NCI-H2081 (cell line): ENCODE results near the gene TMC1.

ENCODE experiments used
- DNase-seq, 2 experiments: peaks; one replicate each; lab custom pipeline; 2025; lab: John Stamatoyannopoulos, UW

The TMC1 gene

DNA sequence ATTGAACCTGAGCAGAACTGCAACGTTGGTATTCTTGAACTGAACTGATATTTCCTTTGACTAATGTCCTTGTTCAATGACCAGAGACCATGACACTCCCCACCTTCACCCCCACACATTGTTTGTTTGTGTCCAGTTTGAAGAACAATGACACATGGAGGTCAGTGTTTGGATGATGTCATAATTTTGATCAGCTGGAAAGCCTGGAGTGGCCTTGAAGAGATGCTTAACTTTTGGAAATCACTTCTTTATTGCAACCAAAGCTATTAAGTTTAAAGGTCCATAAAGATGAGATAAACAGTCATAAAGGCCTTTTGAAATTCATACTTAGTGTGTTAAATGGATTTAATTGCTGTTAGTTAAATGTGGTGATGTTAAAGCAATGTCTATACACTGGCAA, 92.7 kb downstream of the TMC1 start:
- no peak for DNase-seq

DNA sequence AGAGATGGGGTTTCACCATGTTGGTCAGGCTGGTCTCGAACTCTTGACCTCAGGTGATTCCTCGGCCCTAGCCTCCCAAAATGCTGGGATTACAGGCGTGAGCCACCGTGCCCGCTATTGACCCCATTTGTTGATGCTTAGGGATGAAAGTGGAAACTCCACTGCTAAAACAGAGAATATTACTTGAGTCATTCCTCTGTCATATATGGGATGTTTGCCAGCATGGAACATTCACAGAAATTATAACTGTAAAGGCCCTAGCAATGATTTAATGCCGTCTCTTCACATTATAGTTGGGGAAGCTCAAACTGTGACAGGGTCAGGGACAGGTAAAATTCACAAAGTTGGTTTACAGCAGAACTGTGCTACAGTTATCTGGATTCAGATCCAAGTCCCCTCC, 94.5 kb downstream of the TMC1 start:
- DNase-seq, result no peak

DNA sequence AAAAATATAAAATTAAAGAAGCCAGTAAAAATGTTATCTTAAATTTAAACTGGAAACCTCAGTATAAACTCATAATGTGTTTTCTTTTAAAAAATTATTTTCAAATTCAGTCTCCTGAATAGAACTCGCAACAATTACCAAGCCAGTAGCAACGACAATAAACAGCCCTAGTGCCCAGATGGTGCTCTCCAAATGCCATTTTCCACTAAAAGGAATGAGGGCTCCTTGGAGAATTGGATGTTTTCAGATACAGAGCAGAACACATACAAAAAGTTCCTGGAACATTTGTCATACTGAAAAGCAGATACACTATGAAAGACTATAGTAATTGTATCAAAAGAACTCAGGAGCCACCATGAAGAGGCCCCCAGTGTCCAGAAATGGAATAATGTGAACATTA, 97.4 kb downstream of the TMC1 start:
- DNase-seq, result no peak

DNA sequence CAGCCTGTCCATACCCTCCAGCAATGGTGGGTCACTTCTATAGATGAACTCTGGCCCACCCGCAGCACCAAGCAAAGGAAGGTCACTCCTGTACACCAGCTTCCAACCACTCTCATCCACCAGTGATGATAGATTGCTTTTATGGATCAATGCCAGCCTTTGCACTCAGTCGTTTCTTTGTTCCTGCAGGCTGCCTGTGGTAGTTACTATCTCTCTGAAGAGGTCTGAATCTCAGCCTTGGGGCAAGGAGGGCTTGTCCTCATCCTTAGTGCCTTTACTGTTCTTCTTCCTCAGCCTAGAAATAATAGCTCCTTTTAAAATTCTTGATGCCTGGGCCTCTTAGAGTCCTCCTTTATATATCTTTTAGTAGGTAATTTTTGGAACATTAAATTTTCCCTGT, 100.8 kb downstream of the TMC1 start:
- DNase-seq, result peak in 1 of 2 experiments; percentile 3

DNA sequence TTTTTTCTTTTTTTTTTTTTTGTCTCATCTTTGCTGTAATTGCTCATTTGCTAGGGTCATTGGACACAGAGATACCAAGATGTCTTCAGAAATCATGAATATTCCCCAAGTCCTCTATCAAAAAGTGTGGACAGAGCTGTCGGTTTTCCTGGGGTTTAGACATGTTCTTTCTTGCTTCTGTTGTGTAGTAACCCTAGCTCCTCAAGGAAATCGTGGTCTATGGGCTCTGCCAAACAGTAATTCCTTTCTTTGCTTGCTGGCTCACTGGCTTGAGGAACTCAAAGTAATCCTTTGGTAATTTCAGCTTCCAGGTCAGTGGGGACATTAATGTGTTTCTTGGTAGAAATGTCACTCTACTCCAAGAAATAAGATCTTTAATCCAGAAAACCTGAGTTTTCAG, 101.7 kb downstream of the TMC1 start:
- no peak for DNase-seq

DNA sequence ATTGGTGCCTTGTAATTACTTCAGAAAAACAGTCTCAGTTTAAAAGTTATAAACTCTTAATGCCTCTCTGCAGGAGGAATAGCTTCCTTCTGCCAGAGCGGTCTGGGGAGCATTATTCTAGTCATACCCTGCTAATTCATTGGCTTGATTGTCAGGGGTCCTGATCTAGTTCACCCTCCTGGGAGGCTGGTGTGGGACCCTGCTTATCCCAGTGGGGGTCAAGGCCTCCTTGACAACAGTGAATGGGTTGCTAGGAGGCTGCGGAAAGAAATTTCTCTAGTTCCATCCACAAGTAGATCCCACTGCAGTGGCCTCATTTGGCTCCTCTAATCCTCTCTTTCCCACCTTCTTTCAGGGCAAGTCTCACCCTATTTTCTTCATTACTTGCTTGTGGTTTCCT, 105.7 kb downstream of the TMC1 start:
- DNase-seq, result no peak

DNA sequence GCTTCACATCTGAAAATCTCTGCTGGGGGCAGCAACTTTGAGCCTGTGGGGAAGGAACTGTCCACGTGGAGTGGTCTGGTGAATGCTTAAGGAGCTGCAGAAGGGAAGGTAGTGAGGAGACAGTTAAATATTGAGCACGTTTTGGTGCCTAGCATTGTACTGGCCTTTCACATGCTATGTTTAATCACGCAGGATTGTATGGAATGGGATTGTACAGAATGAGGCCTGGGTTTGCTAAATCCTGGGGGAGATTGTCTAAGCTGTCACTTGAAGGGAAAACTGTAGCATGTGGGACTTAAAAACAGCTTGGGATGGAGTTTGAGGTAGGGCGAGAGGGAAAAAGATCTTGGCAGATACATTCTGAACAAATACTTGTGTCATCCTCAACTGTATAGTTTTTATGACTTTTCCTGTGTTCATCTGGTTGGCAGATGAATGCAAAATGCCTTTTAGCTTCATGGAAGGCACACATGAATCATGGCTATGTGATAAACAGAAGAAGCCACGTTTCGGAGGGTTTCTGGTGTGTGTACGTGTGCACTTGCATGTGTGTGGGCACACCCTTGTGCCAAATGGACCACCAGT, 106.6 kb downstream of the TMC1 start:
- DNase-seq, result no peak

DNA sequence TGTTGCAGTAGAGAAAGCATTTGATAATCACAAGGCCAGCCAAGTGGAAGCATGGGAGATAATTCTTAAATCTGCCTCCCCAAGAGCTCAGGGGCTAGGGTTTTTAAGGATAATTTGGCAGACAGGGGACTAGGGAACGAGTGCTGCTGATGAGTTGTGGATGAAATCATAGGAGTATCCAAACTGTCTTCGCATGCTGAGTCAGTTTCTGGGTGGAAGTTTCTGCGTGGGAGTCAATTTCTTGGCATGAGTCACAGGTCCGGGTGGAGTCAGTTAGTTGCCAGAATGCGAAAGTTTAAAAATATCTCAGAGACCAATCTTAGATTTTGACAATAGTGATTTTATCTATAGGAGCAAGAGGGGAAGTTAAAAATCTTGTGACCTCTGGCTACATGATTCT, 112.6 kb downstream of the TMC1 start:
- no peak for DNase-seq

DNA sequence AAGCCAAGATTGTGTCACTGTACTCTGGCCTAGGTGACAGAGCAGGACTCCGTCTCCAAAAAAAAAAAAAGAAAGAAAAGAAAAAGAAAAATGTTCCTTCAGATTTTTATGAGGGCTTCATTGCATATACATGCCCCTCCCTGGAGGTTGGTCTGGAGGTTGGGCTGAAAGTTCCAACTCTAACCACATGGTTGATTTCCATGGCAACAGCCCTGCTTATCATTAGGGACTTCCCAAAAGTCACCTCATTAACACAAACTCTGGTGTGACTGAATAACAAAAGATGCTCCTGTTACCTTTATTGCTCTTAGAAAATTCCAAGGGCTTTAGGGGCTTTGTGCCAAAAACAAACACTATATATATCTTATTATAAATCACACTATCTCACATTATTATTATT, 113.8 kb downstream of the TMC1 start:
- DNase-seq, result no peak

DNA sequence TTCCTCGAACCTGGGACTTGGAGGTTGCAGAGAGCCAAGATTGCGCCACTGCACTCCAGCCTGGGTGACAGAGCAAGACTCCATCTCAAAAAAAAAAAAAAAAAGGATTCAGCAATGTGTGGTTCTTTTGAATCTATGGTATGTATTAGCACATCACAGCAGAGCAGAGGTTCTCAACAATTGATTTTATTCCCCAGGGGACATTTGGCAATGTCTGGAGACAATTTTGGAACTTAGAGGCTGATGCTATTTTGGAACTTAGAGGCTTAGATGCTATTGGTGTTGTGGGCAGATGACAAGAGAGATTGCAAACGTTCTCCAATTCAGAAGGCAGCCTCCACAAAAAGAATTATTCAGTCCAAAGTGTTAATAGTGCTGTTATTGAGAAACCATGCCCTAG, 115.2 kb downstream of the TMC1 start:
- no peak for DNase-seq

DNA sequence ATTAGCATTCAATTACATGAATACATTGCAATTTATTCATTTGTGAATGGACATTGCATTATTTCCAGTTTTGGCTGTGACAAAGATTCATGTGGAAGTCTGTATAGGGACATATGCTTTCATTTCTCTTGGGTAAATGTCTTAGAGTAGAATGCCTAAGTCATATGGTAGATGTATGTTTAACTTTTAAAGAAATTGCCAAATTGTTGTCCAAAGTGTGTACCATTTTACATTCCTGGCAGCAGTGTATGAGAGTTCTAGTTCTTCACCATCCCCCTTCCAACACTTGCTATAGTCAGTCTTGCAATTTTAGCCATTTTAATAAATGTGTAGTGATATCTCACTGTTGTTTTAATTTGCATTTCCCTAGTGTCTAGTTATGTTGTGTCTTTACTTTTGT, 122.2 kb downstream of the TMC1 start:
- no peak for DNase-seq

DNA sequence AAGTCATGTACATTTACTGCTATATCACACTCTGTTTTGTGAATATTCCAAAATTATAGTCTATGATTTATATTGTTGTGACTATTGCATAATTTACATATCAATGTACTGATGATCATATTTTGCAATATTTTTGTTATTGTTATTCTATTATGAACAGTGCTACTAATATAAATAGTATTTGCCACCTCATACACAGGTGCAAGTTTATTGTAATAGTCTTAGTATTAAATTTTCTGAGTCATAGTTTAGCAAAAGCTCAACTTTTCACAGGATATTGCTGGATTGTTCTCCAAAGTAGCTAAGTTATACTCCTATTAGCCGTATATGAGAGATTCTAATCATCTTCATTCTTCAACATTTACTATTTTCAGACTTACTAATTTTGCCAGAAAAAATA, 124.7 kb downstream of the TMC1 start:
- no peak for DNase-seq

DNA sequence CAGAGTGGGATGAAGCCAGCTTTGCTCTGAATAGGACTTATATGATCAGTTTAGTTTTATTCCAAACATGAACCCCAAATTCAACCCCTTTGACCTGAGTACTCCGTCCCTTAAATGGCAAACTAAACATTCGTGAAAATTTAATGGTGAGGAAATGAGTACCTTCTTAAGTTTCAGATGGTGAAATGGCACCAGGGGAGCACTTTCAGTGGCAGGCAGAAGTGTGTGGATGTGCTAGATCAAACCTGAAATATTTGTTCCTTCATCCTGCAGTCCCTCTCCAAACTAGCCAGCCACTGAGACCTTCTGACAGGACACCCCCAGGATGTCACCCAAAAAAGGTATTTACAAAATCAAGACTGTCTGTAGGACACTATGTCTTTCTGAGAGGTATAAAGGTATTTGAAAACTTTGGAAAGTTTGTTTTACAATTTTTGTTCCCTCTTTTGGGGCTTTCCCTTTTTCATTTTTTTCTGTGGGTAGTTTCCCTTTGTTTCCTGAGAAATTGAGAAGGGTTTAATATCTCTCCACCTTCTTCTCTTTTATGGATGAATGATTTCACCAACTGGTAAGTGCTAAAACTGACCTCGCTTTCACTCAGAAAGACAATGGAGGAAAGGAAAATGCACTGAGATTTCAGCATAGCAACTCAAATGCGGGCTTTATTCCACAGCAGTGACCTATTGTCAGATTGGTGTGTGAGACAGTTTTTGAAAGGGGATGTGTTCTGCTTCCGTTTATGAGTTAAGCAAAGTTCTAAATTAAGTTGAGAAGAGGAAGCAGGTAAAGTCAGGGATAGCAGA, 127.1 kb downstream of the TMC1 start:
- no peak for DNase-seq

DNA sequence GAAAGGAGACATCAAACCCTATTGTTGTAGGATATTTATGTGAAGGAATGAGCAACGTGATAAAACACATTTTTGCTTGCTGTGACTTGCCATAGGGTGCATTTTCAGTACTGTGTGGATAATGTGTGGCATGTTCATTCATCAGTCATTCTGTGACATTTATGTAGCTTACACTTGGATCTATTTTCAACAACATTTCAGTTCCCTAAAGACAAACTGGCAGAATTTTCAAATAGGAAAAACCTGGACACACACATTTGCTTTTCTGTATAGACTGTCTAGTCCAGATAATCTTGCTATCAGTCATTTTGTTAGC, 127.7 kb downstream of the TMC1 start:
- no peak for DNase-seq

DNA sequence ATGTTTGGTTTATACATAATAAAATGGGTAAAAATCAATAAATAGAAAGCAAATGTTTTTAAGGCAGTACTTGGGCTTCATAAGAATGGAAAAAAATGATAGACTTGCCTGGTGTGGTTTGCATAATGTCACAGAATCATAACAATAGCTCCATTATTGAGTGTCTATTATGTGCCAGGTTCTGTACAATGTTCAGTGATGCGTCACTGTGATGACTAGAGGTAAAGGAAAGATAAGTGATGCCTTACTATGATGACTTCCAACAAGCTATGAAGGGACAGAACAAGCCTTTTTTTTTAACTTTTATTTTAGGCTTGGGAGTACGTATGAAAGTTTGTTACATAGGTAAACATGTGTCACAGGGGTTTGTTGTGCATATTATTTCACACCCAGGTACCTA, 128.8 kb downstream of the TMC1 start:
- no peak for DNase-seq

DNA sequence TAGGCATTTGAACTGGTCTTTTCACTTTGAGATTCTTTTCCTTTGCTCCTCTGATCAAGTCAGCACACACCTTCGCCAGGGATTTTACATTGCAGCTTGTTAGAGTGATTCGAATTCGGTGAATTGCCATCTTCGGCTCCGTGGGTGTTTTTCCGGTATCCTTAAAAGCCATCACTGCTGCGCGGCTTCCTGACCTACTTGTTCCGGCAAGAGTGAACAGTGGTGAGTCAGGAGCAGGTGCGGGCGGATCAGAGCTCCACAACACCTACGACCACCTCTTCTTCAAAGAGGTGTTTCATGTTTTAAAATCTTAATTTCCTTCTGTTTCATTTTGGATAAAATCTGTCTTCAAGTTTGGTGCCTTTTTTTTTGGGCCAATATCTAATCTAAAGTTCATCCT, 134.6 kb downstream of the TMC1 start:
- DNase-seq, result no peak

DNA sequence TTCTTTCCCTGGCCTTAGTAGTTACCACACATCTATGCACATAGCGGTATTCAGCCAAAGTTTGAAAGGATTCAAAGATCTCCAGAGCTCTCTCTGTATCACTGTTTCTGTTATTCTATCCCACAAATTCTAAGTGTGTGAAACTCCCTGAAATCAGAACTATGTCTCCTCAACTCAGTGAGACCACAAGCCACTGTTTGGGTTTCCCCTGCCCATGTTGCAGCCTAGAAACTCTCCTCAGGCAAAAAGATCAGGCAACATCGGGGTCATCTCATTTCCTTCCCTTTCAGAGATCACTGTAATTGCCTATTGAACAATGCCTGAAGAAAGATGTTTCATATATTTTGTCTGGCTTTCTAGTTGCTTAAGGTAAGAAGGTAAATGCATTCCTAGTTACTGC, 135.6 kb downstream of the TMC1 start:
- DNase-seq, result no peak

DNA sequence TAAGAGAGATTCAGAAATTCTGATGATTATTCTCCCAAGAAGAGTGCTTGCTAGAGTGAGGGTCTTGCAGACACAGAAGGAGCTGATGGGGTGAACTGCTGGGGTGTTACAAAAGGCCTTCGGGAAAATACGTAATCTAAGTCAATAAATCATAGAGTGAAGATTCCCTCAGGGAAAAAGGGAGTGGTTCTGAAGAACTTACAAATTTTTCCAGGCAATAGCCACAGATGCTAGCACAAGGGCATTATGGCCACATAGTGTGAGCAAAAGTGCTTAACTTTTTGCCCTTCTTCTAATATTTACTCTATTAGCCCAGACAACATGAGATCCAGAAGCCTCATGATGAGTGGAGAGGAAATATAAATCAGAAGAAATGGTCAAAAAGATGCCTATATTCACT, 137.3 kb downstream of the TMC1 start:
- DNase-seq, result no peak

DNA sequence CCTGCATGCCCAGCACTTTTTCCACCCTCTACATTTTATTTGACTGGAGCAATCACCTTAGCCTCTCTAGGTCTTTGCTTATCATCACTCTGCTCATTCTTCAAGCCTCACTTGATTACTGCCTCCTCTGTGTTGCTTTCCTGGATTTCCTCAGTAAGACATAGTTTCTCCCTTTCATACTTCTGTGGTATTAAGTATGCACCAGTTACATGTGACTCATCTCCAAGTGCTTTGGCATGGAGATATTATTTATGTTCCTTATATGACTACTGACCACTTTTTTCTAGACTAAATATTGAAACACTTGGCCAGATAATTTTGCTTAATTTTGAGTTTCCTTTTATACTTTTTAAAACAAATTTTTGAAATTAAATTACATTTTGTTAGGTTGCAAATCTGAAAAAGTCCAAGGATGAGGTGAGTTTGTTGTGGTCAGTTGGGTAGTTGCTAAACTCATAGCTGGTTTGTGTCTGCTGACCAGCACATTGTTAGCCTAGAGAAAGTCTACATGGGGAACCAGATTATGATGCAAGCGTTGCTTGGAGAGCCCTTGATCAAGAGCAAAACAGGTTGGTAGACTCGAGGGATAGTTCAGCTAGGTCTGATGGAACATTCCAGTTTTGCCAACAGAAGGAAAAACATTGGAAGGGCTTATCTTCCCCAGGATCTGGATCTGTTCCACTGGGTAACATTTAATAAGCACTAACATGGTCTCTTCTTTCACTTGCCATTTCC, 140.2 kb downstream of the TMC1 start:
- no peak for DNase-seq

DNA sequence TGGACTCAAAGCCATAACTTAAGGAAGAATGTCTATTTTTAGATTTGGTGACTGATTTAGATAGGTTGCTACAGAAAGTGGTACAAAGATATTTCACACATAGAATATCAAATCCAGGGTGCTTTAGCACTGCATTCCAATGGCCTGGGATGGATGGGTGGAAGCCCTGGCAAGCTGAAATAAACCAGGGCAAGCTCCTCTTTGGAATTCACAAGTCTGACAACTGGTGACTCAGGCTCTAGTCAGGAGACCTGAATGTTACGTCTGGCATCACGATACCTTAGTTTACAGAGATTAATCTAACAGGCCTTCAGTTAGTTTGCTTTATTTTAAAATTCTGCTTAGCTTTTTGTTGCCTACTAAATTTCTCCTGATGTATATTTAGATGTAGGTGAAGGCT, 144.0 kb downstream of the TMC1 start:
- DNase-seq, result no peak

DNA sequence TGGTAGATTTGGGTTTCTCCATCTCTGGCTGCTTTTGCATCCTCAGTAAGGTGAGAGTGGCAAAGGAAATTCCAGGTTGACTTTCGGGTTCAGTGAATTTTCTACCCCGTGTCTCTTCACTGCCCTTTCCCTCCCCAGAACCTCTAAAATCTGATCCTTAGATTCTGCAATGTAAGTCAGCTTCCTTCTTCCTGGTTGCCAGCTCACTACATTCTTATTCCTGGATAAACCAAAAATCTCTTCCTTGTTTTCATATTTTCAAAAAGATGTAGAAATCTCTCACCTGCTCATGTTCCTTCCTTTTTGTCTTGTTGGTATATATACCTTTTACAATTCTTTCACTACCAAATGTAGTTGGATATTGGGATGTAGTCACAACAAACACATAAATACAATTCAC, 145.8 kb downstream of the TMC1 start:
- no peak for DNase-seq

DNA sequence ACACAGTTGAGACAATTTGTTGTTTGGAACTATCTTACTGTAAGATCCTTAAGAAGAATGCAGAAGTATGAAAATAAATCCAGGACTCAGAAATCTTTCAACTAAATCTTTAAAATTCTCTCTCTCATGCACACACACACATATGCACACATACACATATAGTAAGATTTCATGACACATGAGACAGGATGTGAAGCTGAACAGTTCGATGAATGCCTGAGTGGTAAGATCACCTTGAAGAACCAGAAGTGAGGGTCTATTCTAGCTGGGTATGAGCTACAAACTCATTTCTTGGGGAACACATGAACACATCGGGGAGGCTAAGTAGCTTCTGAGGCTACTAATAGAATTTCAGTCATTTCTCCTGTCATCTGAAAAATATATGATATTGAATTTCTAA, 153.6 kb downstream of the TMC1 start:
- no peak for DNase-seq

DNA sequence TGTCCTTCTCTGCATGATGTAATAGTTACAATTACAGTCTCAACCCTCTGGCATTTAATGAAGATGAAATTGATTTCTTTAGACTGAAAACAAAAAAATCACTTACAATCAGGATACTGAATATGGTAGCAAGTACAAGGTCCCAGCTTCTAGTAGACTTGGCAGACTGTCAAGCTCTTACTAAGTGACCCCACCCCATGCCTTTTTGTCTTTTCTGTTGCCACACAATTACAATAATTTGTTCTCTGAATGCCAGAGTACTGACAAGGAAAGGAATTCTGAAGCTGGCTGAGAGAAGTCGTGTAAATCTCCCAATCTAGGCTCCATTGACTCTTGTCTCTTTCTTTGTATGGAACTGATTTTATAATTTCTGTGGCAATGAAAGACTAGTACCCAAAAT, 154.2 kb downstream of the TMC1 start:
- peak; percentile 31 to 66 for DNase-seq
